ENCODE measurements around the gene PCSK6. TPM values are rescaled to one million over a fixed set of nuclear protein-coding genes. Genes with fewer than 3 reads are reported as not detected.

PCSK6 gene
- total RNA-seq, 1 donor from 2014 or later: 0.40 TPM

Other genes with a start within 250 kb of the PCSK6 start
- gene CHSY1, start 237.7 kb downstream of the PCSK6 start, total RNA-seq: 41.2 to 60.9 TPM (median 58.5 TPM) in 3 replicates
- gene SELENOS, start 212.2 kb downstream of the PCSK6 start, total RNA-seq: 68.0 to 87.8 TPM (median 84.8 TPM) in 3 replicates
- 35.5 to 68.0 TPM (median 35.7 TPM) in 3 replicates for gene SNRPA1, start 194.5 kb downstream of the PCSK6 start, total RNA-seq
- gene TM2D3, start 162.7 kb upstream of the PCSK6 start, total RNA-seq: 42.0 to 46.5 TPM (median 44.7 TPM) in 3 replicates
- gene TARS3, start 234.8 kb upstream of the PCSK6 start, total RNA-seq: 10.7 to 15.1 TPM (median 12.7 TPM) in 3 replicates